DOHH2 (cell line): ENCODE results near the gene BLM.

Experiments
- H3F3A ChIP-seq: fragments of 200-600 bp; sonication (generic), shearing (Covaris generic); 2 replicates; pipeline ENCODE4 v1.6.0; 2016; ENCODE audit warnings: antibody characterized with exemption, mild to moderate bottlenecking; ENCODE audit not compliant: control insufficient read depth, insufficient read depth
- H3K27ac ChIP-seq: fragments of 200-600 bp; sonication (generic); 2 replicates; pipeline ENCODE4 v1.5.1; 2014; ENCODE audit warnings: low read depth, mild to moderate bottlenecking, low read length, moderate library complexity
- H3K27me3 ChIP-seq: fragments of 200-600 bp; sonication (generic); 2 replicates; pipeline ENCODE4 v1.6.1; 2014; ENCODE audit warnings: mild to moderate bottlenecking, low read length, mixed read lengths; ENCODE audit not compliant: control insufficient read depth
- H3K36me3 ChIP-seq: fragments of 200-600 bp; sonication (generic); 2 replicates; pipeline ENCODE4 v1.6.1; 2014; ENCODE audit warnings: mild to moderate bottlenecking, low read length, moderate library complexity, mixed read lengths; ENCODE audit not compliant: control insufficient read depth
- H3K4me1 ChIP-seq: fragments of 200-600 bp; sonication (generic); 2 replicates; pipeline ENCODE4 v1.6.1; 2014; ENCODE audit warnings: mild to moderate bottlenecking, low read length, mixed read lengths; ENCODE audit not compliant: control insufficient read depth
- H3K4me2 ChIP-seq: fragments of 200-600 bp; sonication (generic); 2 replicates; pipeline ENCODE4 v1.6.0; 2014; ENCODE audit warnings: mild to moderate bottlenecking, low read length, moderate library complexity
- H3K4me3 ChIP-seq: fragments of 200-600 bp; sonication (generic); 2 replicates; pipeline ENCODE4 v1.5.1; 2014; ENCODE audit warnings: mild to moderate bottlenecking, low read length, mixed read lengths
- H3K79me2 ChIP-seq: fragments of 200-600 bp; sonication (generic); 2 replicates; pipeline ENCODE4 v1.6.1; 2014; ENCODE audit warnings: mild to moderate bottlenecking, low read length, mixed read lengths; ENCODE audit not compliant: control insufficient read depth
- H3K9me2 ChIP-seq: fragments of 200-600 bp; sonication (generic); replicated peaks from 2 replicates; pipeline ENCODE4 v1.6.1; 2014; ENCODE audit warnings: mild to moderate bottlenecking, low read length, mixed read lengths; ENCODE audit not compliant: control insufficient read depth
- H3K9me3 ChIP-seq: fragments of 200-600 bp; sonication (generic); 2 replicates; pipeline ENCODE4 v1.6.1; 2014; ENCODE audit warnings: antibody characterized with exemption, low read length, mixed read lengths; ENCODE audit not compliant: control insufficient read depth, insufficient read depth
- H4K20me1 ChIP-seq: fragments of 200-600 bp; sonication (generic); 2 replicates; pipeline ENCODE4 v1.6.0; 2014; ENCODE audit warnings: low read depth, mild to moderate bottlenecking, antibody characterized with exemption, low read length, moderate library complexity; ENCODE audit not compliant: control insufficient read depth, insufficient read depth
- CTCF ChIP-seq: fragments of 200-600 bp; sonication (generic); IDR thresholded peaks from one replicate; pipeline ENCODE4 v1.5.1; 2014; ENCODE audit warnings: antibody characterized with exemption, mild to moderate bottlenecking, low read depth, low read length; ENCODE audit not compliant: poor library complexity, severe bottlenecking
- EZH2phosphoT487 ChIP-seq: fragments of 200-600 bp; sonication (generic); IDR thresholded peaks from 2 replicates; pipeline ENCODE4 v1.6.1; 2017; ENCODE audit warnings: borderline replicate concordance, mild to moderate bottlenecking, antibody characterized with exemption, low read length, moderate library complexity, mixed read lengths

BLM gene

GRCh38 chr15:90828111-90828510 is 111.0 kb downstream of the BLM start:
- no peak overlapping the region for H3K4me2 ChIP-seq
- H3K9me3 ChIP-seq: no peaks in the 10 kb centered on the region
- H3F3A ChIP-seq: no peaks in the 10 kb centered on the region
- no peaks in the 10 kb centered on the region for H3K36me3 ChIP-seq
- TF ChIP-seq CTCF (no peak), EZH2phosphoT487 (no peak)
- no peak overlapping the region for H3K4me3 ChIP-seq
- H3K79me2 ChIP-seq: no peaks in the 10 kb centered on the region
- H3K27ac ChIP-seq: no peak overlapping the region
- H3K4me1 ChIP-seq: peaks cover 19% of the 10 kb centered on the region
- H4K20me1 ChIP-seq: no peaks in the 10 kb centered on the region
- peaks cover 4% of the 10 kb centered on the region; the same call in 1 of the 2 replicates for H3K27me3 ChIP-seq
- H3K9me2 ChIP-seq: no peaks in the 10 kb centered on the region

- Histone ChIP-seq H3K27ac (no peak overlapping the region), H3K4me2 (peak overlapping the region; percentile 57), H3K4me1 (peaks cover 19% of the 10 kb centered on the region), H4K20me1 (no peaks in the 10 kb centered on the region), H3K79me2 (no peaks in the 10 kb centered on the region), H3F3A (no peaks in the 10 kb centered on the region), H3K9me2 (no peaks in the 10 kb centered on the region), H3K9me3 (no peaks in the 10 kb centered on the region), H3K4me3 (no peak overlapping the region), H3K36me3 (no peaks in the 10 kb centered on the region), H3K27me3 (peaks cover 4% of the 10 kb centered on the region; the same call in 1 of the 2 replicates)
- no peak for TF ChIP-seq CTCF
- no peak for TF ChIP-seq EZH2phosphoT487
Observed at GRCh38 chr15:90829126-90829525, 112.0 kb downstream of the BLM start.

GRCh38 chr15:90829942-90830440 is 112.8 kb downstream of the BLM start:
- H3K4me3 ChIP-seq: peak overlapping the region; percentile 32
- peak overlapping the region; percentile 57 for H3K4me2 ChIP-seq
- H3K9me2 ChIP-seq: no peaks in the 10 kb centered on the region
- no peaks in the 10 kb centered on the region for H4K20me1 ChIP-seq
- H3K27me3 ChIP-seq: no peaks in the 10 kb centered on the region
- H3F3A ChIP-seq: no peaks in the 10 kb centered on the region
- no peak overlapping the region for H3K27ac ChIP-seq
- no peaks in the 10 kb centered on the region for H3K36me3 ChIP-seq
- no peaks in the 10 kb centered on the region for H3K79me2 ChIP-seq
- peaks cover 19% of the 10 kb centered on the region for H3K4me1 ChIP-seq
- no peaks in the 10 kb centered on the region for H3K9me3 ChIP-seq
- TF ChIP-seq EZH2phosphoT487: no peak
- no peak for TF ChIP-seq CTCF

- H3K36me3 ChIP-seq: no peaks in the 10 kb centered on the region
- no peaks in the 10 kb centered on the region for H3K79me2 ChIP-seq
- no peak overlapping the region for H3K27ac ChIP-seq
- no peaks in the 10 kb centered on the region for H3F3A ChIP-seq
- peaks cover 35% of the 10 kb centered on the region for H3K4me1 ChIP-seq
- H3K27me3 ChIP-seq: no peaks in the 10 kb centered on the region
- no peaks in the 10 kb centered on the region for H3K9me3 ChIP-seq
- H3K4me3 ChIP-seq: no peak overlapping the region
- no peaks in the 10 kb centered on the region for H4K20me1 ChIP-seq
- H3K9me2 ChIP-seq: no peaks in the 10 kb centered on the region
- TF ChIP-seq CTCF (no peak), EZH2phosphoT487 (no peak)
- no peak overlapping the region for H3K4me2 ChIP-seq
Observed at GRCh38 chr15:90834626-90835025, 117.5 kb downstream of the BLM start.
